Neural progenitor cell (in vitro differentiated cells): Measurements from ENCODE around the gene CD40.

ENCODE experiments used
- EZH2 ChIP-seq: fragments of 200-600 bp; sonication (generic); IDR thresholded peaks from 2 replicates; pipeline ENCODE4 v1.6.1; 2017; ENCODE audit warnings: antibody characterized with exemption, mild to moderate bottlenecking, moderate library complexity
- TF ChIP-seq, protein P1 (sequence below): fragments of 200-600 bp; sonication (generic); IDR thresholded peaks from 2 replicates; pipeline ENCODE4 v1.5.1; 2017; ENCODE audit warnings: antibody characterized with exemption, mild to moderate bottlenecking

DNA sequence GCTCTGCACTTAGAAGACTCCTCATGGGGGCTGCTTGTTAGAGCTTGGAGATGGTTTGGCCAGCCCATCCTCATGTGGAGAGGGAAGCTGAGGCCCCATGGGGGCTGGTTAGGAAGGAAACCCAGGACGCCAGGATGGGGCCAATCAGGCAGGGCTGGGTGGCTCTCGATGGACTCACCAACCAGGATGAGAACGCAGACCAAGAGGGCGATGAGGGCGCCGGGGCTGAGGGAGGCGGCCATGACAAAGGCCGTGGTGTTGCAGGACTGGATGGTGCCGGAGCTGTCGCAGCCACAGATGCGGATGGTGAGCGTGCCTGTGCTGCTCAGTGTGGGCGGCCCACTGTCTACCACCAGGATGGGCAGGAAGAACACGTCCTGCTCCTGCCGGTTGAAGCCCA is 59.7 kb downstream of the CD40 start:
- no peak for TF ChIP-seq EZH2
- TF ChIP-seq, protein P1, sequence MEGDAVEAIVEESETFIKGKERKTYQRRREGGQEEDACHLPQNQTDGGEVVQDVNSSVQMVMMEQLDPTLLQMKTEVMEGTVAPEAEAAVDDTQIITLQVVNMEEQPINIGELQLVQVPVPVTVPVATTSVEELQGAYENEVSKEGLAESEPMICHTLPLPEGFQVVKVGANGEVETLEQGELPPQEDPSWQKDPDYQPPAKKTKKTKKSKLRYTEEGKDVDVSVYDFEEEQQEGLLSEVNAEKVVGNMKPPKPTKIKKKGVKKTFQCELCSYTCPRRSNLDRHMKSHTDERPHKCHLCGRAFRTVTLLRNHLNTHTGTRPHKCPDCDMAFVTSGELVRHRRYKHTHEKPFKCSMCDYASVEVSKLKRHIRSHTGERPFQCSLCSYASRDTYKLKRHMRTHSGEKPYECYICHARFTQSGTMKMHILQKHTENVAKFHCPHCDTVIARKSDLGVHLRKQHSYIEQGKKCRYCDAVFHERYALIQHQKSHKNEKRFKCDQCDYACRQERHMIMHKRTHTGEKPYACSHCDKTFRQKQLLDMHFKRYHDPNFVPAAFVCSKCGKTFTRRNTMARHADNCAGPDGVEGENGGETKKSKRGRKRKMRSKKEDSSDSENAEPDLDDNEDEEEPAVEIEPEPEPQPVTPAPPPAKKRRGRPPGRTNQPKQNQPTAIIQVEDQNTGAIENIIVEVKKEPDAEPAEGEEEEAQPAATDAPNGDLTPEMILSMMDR = no peak
